NCI-H345 (cell line): ENCODE data around the gene TMEM91.
A peak's percentile ranks its signal among the peaks of the same experiment; 100 is the strongest.
"Not testable (repeated sequence)": the region's sequence is repeated elsewhere in the genome, so short reads cannot be mapped to it uniquely, and the experiment has no call there.

ENCODE experiments used
- DNase-seq: peaks from one replicate; lab custom pipeline; 2025; lab: John Stamatoyannopoulos, UW

Gene TMEM91

GRCh38 chr19:41381536-41381935 lies 5.2 kb downstream of the TMEM91 start:
- DNase-seq = not testable (repeated sequence)

DNA sequence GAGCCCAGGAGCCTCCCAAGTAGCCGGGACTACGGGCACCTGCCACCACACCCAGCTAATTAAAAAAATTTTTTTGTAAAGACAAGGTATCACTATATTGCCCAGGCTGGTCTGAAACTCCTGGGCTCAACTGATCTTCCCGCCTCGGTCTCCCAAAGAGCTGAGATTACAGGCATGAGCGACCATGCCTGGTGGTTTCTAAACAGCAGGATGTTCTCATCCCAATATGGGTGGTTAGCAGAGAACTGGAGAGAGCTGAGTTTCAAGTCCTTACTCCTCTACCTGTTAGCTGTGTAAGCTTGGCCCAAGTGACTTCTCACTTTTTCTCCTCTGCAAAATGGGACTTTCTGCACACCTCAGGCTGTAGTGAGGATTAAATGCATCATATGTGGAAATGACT lies 8.0 kb downstream of the TMEM91 start:
- no peak for DNase-seq

DNA sequence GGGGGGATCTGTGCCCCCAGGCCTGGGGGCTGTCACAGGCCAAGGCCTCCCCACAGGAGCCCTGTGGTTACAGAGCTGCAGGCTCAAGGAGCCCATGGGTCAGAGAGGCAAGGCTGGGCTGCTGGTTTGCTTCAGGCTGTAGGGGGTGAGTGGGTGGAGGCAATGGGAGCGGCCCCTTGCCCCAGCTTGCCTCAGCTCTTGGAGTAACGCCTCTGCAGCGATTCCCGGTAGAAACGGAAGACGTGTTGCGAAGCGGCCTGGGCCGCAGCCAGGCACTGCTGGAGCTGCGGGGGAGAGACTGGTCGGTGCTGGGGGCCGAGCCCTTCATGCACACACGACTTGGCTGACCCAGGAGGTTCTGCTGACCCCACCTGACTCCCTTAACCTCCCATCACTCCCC lies 10.1 kb downstream of the TMEM91 start:
- no peak for DNase-seq

DNA sequence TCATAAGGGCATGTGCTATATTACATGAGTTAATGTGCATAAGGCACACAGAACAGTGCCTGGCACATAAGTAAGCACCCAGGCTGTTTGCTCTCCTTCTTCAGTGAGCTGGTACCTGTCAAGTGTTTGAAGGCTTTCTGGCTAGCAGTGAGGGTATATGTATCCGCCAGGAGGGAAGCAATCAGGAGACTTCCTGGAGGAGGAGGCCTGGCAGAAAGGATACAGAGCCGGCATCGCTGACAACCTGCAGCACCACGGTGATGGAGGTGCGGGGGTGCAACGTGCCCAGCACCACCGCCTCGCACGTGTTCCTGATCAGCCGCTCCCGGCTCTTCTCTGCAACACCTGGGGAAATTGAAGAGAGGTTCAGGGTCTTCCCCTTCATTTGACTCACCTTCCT lies 15.3 kb downstream of the TMEM91 start:
- DNase-seq = no peak

- no peak for DNase-seq
These were observed 16.4 kb downstream of the TMEM91 start for GRCh38 chr19:41392775-41393174.

- no peak for DNase-seq
These were observed 19.0 kb downstream of the TMEM91 start for GRCh38 chr19:41395355-41395754.

DNA sequence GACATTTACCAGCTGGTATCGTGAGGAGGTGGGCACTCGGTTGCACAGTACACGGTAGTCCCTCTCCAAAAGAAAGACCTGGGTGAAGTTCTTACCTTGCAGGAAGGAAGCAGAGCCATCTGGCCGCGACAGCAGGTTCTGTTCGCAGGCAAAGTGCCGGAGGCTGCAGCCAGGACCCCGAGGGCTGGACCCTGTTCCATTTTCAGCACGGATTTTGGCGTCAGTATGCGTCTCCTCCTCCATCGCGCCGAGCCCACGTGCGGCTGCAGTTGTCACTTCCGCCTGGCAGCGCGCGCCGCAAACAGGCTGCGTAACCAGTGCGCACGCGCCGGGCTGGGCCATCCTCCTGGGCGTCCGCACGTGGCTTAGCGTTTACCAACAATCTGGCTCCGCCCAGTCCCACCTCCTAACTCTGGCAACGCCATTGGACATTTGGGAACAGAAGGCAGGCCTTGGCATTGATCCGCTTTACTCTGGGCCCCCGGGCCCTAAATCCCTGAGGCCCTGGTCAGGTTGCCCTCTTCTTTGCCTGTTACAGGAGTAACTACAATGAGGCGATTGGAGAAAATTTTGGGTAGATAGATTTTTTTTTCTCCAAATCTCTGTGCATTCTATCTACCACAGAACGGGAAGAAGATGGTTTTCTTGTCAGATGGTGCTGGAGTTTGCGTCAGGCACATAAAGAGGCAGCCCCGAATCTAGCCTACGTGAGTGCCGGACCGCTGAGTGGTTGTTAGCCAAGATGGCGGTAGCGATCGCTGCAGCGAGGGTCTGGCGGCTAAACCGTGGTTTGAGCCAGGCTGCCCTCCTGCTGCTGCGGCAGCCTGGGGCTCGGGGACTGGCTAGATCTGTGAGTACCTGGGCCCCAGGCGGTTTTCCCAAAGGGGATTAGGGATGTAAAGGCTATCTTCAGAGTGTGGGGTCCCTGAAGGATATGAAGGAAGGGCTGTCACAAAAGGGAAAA lies 21.0 kb downstream of the TMEM91 start, which contains the start of the genes BCKDHA and EXOSC5:
Gene BCKDHA, plus strand, starts transcription at position 733 of the 964 bp plus-strand sequence. Its CDS starts 10 bp downstream, at position 743.
Gene EXOSC5, minus strand, starts transcription at position 274 of the 964 bp plus-strand sequence. Its CDS starts 31 bp downstream, at position 243.
- peak; percentile 98 for DNase-seq

GRCh38 chr19:41398050-41398418 lies 21.7 kb downstream of the TMEM91 start:
- DNase-seq = no peak

DNA sequence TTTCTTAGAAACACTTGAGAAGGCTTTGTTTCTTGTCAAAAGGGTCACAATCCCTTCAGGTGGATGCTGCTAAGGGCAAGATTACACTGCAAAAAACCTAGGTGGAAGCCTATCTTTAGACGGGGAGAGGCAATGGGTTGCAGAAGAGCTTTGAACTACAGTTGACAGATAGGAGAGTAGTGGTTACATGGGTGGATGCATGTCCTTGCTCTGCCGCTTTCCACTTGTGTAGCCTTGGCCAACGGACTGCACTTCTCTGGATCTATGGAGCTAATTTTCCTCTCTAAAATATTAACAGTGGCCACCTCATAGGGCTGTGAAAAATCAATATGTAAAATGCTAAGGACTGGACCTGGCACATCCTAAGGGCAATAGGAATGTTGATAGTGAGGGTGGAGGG lies 22.3 kb downstream of the TMEM91 start:
- no peak for DNase-seq

GRCh38 chr19:41399091-41399490 lies 22.8 kb downstream of the TMEM91 start:
- no peak for DNase-seq

- no peak for DNase-seq
These were observed 23.2 kb downstream of the TMEM91 start for GRCh38 chr19:41399525-41399924.

DNA sequence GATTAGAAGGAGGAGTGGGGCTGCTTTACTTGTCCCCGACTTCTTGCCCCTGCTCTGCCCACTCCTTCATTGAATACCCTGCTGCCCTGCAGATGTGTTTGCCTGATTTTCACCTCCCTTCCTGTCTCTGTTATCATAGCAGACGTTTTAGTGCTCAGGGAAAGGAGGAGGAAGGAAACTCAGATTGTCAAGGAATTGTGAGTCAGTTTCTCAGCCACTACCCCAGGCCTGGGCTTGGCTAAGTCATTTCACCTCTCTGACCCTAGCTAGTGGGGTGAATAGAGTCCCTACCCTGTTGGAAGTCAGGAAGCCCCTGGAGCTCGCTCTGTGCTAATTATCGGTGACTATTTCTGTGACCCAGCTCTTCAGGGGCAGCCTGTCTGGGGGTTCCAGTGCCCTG lies 25.1 kb downstream of the TMEM91 start:
- no peak for DNase-seq

GRCh38 chr19:41402010-41402409 lies 25.7 kb downstream of the TMEM91 start:
- DNase-seq = no peak

- DNase-seq = no peak
These were observed 27.0 kb downstream of the TMEM91 start for GRCh38 chr19:41403181-41403970.

DNA sequence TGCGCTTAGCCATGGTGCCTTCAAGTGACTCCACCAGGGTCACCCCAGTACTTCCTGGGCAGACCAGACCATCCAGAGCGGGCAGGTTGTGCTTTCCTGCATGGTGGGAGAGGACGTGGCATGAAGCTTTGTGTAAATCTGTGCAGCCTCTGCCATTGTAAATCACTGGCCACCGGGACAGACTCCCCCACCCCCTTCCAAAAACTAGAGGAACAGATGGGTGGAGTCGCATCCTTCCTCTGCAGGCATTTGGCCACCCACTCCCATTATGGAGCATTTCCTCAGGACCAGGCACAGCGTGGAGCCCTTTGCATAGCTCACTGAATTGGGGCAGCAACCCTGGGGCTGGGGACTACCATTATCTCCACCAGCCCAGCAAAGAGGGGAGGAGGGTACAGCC lies 29.4 kb downstream of the TMEM91 start:
- DNase-seq = no peak

DNA sequence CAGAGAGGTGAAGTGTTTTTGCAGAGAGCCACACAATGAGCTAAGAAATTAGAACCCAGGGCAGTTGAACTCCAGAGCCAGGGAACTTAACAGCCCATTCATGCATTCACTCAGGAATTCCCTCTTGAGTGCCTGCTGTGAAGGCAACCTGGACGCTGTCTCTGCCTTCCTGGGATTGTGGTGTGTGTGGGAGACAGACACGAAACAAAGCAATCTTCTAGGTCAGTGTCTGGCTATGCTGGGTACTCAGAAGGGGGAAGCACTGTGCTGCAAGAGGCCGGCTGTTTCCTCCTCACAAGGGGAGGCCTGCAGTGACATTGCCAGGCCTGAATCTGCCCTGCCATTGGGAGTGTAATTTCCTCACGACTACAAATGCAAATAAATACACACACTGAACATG lies 30.9 kb downstream of the TMEM91 start:
- no peak for DNase-seq

- DNase-seq = no peak
These were observed 31.9 kb downstream of the TMEM91 start for GRCh38 chr19:41408256-41408655.

- not testable (repeated sequence) for DNase-seq
These were observed 32.5 kb downstream of the TMEM91 start for GRCh38 chr19:41408846-41409245.

DNA sequence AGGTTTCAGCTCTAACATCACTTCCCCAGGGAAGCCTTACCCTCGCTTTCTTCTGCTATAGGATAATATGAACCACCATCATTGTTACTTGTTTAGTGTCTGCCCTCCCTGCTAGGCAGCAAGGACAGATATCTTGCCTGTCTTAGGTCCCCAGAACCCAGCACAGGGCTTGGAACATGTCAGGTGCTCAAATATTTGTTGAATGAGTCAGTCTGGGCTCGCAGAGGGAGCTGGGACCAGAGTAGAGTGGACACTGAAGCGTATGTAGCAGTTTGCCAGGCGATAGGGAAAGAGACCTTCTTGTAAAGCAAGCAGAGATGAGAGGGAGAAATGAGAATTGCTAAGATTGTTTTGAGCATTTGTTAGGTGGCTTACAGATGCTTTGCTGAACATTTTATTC lies 33.0 kb downstream of the TMEM91 start:
- no peak for DNase-seq

- DNase-seq = no peak
These were observed 34.2 kb downstream of the TMEM91 start for GRCh38 chr19:41410336-41411054.

DNA sequence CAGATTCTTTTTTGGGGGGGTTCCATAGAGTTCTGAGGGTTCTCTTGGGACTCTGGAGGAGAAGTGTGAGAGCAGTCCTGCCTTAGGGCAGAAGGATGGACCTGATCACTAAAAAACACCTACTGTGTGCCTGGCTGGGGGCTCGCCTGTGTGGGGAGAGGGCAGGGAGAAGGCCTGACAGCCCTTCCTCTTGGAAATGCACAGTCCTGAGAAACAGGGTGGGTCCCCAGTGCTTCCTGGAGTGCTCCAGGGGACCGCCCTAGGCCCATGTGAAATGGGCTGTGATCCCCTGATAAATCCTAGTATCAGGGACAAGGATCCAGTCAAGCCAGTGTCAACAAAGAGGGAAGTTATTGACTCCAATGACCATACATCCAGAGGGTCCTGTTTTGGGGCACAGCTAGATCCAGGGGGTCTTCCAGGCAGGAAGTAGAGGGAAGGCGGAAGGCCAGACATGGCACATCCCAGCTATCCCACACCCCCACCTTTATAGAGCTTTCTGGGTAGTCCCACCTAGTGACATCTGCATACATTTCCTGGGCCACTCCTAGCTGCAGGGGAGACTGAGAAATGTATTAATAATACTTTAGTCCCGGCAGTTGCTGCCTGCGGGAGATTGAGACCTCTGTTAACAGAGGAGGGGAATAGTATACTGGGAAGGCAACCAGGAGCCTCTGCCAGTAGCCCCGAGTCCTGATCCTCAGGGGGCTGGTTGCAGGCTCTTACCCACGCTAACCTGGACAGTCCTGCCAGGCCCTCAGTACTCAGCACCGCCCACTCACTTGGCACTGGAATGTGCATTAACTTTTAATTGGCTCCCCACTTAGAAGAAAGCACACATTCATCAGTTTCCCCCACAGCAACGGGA lies 35.0 kb downstream of the TMEM91 start:
- DNase-seq = no peak
